CD4-positive, alpha-beta T cell (primary cell): ENCODE results near the gene ACSBG1. TPM values are rescaled to one million over a fixed set of nuclear protein-coding genes. Genes with fewer than 3 reads are reported as not detected.

Source experiments
- ATAC-seq: fragments of 200-7000 bp; cut with Tn5 transposase; one replicate; pipeline ENCODE4 v1.10.0; 2022; ENCODE audit warnings: mild to moderate bottlenecking; ENCODE audit not compliant: poor library complexity
- CTCF ChIA-PET: fragments of 350-600 bp; sonication (Branson Sonifier 250); formaldehyde crosslinking; loops from one replicate; lab custom pipeline; 2021; ENCODE audit warnings: antibody characterized with exemption, inconsistent platforms; lab: Charles Lee
- POLR2A ChIA-PET: fragments of 350-600 bp; sonication (Branson Sonifier 250); formaldehyde crosslinking; loops from one replicate; lab custom pipeline; 2021; ENCODE audit warnings: antibody characterized with exemption, inconsistent platforms; lab: Charles Lee
- DNase-seq, 14 experiments: peaks; one replicate each; pipeline ENCODE4 v3.0.0-alpha.2; 2013 to 2020; ENCODE audit warnings: mixed read lengths in 2 of 14
- H3K27ac ChIP-seq, 2 donors: one replicate each; pipeline versions ENCODE4 v1.5.1 to v1.7.0; 2013; ENCODE audit warnings: low read length in 2 of 2, low read depth in 1 of 2, mild to moderate bottlenecking in 1 of 2
- H3K27me3 ChIP-seq, 2 experiments: 1 replicate in 1 of 2; 2 replicates in 1 of 2; pipeline versions ENCODE4 v1.6.1 to v1.7.0; 2013; ENCODE audit warnings: low read length in 2 of 2, control low read depth in 1 of 2, mild to moderate bottlenecking in 1 of 2, moderate library complexity in 1 of 2; ENCODE audit not compliant: insufficient read depth in 2 of 2, control insufficient read depth in 1 of 2
- H3K36me3 ChIP-seq: one replicate; pipeline ENCODE4 v1.6.1; 2013; ENCODE audit warnings: low read length, control low read depth; ENCODE audit not compliant: insufficient read depth
- H3K4me1 ChIP-seq: one replicate; pipeline ENCODE4 v1.6.1; 2013; ENCODE audit warnings: low read length, control low read depth; ENCODE audit not compliant: insufficient read depth
- H3K4me3 ChIP-seq: one replicate; pipeline ENCODE4 v1.5.1; 2013; ENCODE audit warnings: mild to moderate bottlenecking, low read length, moderate library complexity
- H3K9me3 ChIP-seq, 2 experiments: 1 replicate in 1 of 2; 2 replicates in 1 of 2; pipeline versions ENCODE4 v1.6.1 to v1.7.0; 2013; ENCODE audit warnings: low read length in 2 of 2, mild to moderate bottlenecking in 2 of 2, control low read depth in 1 of 2, moderate library complexity in 1 of 2; ENCODE audit not compliant: control insufficient read depth in 1 of 2, insufficient read depth in 1 of 2
- H3K27ac Mint-ChIP-seq: one replicate; pipeline ENCODE4 v1.8.0; 2020; ENCODE audit warnings: mixed read lengths
- H3K27me3 Mint-ChIP-seq: one replicate; pipeline ENCODE4 v1.8.0; 2021; ENCODE audit warnings: mixed read lengths
- H3K36me3 Mint-ChIP-seq: one replicate; pipeline ENCODE4 v1.8.0; 2021; ENCODE audit warnings: low read depth, mixed read lengths
- H3K4me1 Mint-ChIP-seq: one replicate; pipeline ENCODE4 v1.8.0; 2021; ENCODE audit warnings: low read depth, mixed read lengths
- H3K4me3 Mint-ChIP-seq: one replicate; pipeline ENCODE4 v1.8.0; 2020; ENCODE audit warnings: mild to moderate bottlenecking, mixed read lengths
- H3K9me3 Mint-ChIP-seq: one replicate; pipeline ENCODE4 v1.8.0; 2020; ENCODE audit warnings: mixed read lengths
- CTCF ChIP-seq: fragments of 200-600 bp; IDR thresholded peaks from one replicate; pipeline ENCODE4 v1.8.0; 2022; ENCODE audit warnings: antibody characterized with exemption, mild to moderate bottlenecking
- intact Hi-C, 2 experiments: fragments of 100-400 bp; cut with DNase I in 1 of 2; cut with micrococcal nuclease in 1 of 2; formaldehyde crosslinking; loops; one replicate each; pipeline versions ENCODE4 v1.15.1 to v1.9.0; 2023 to 2025; cut with DNase I, micrococcal nuclease
- total RNA-seq, 174 experiments: library from RNA in 2 of 174; stranded (reverse) in 2 of 174; gene quantifications; one replicate each; pipeline ENCODE4 v1.2.3 and lab custom pipeline; 2021 to 2026

Gene ACSBG1
- total RNA-seq, 2 experiments from 2014 or later: 0.05 to 0.22 TPM

- ATAC-seq: no peak
- H3K27ac ChIP-seq: peak overlapping the region; percentile 25 to 58
- Mint-ChIP-seq H3K4me3 (peak overlapping the region; percentile 75), H3K27me3 (no peaks in the 10 kb centered on the region), H3K36me3 (no peaks in the 10 kb centered on the region), H3K9me3 (no peaks in the 10 kb centered on the region), H3K27ac (peak overlapping the region; percentile 94), H3K4me1 (peaks cover 33% of the 10 kb centered on the region)
- H3K36me3 ChIP-seq: no peaks in the 10 kb centered on the region
- CTCF ChIA-PET: no interaction called here
- intact Hi-C loops: loop anchor here in 1 of 2 experiments (5.0 kb wide), 1 partner anchor 173 kb away; the partner anchor contains the start of gene IREB2
- peak overlapping the region; percentile 70 for H3K4me3 ChIP-seq
- H3K27me3 ChIP-seq: no peaks in the 10 kb centered on the region
- peaks cover 27% of the 10 kb centered on the region for H3K4me1 ChIP-seq
- POLR2A ChIA-PET: interaction anchor here (0.9 to 3.7 kb wide), 7 partner anchors 35 to 610 kb away, joined by 3 to 63 read pairs (median 14); partner anchors contain the start of genes CIB2, IREB2, MORF4L1 and PSMA4
- no peak for TF ChIP-seq CTCF
- peak in 1 of 14 experiments; percentile 40 for DNase-seq
- H3K9me3 ChIP-seq: no peaks in the 10 kb centered on the region
Measured at GRCh38 chr15:78263907-78264303, 29.5 kb upstream of the ACSBG1 start.

- H3K4me1 ChIP-seq: peaks cover 27% of the 10 kb centered on the region
- no peak overlapping the region for H3K4me3 ChIP-seq
- H3K27ac ChIP-seq: no peak overlapping the region
- peak in 2 of 14 experiments; percentile 13 to 32 for DNase-seq
- no peaks in the 10 kb centered on the region for H3K36me3 Mint-ChIP-seq
- H3K27me3 Mint-ChIP-seq: no peaks in the 10 kb centered on the region
- no peaks in the 10 kb centered on the region for H3K9me3 Mint-ChIP-seq
- no peaks in the 10 kb centered on the region for H3K36me3 ChIP-seq
- peaks cover 29% of the 10 kb centered on the region for H3K4me1 Mint-ChIP-seq
- peak overlapping the region; percentile 75 for H3K4me3 Mint-ChIP-seq
- no peak for ATAC-seq
- peak overlapping the region; percentile 94 for H3K27ac Mint-ChIP-seq
- TF ChIP-seq CTCF: no peak
- H3K27me3 ChIP-seq: no peaks in the 10 kb centered on the region
- ChIA-PET POLR2A (interaction anchor here (0.6 to 3.7 kb wide), 5 partner anchors 36 to 277 kb away, joined by 3 to 63 read pairs (median 15); partner anchors contain the start of genes IREB2, PSMA4 and SKIC8), CTCF (no interaction called here)
- intact Hi-C loops: loop anchor here in 1 of 2 experiments (5.0 kb wide), 1 partner anchor 174 kb away; the partner anchor contains the start of gene IREB2
- no peaks in the 10 kb centered on the region for H3K9me3 ChIP-seq
Measured at GRCh38 chr15:78263351-78263781, 29.0 kb upstream of the ACSBG1 start.

- Mint-ChIP-seq H3K27me3 (no peaks in the 10 kb centered on the region), H3K36me3 (no peaks in the 10 kb centered on the region), H3K27ac (no peak overlapping the region), H3K4me1 (peaks cover 14% of the 10 kb centered on the region), H3K9me3 (no peaks in the 10 kb centered on the region), H3K4me3 (peak overlapping the region; percentile 2)
- CTCF ChIA-PET: interaction anchor here (0.7 to 1.1 kb wide), 2 partner anchors 11 to 21 kb away, joined by 3 read pairs; no protein-coding TSS in a partner anchor
- DNase-seq (no peak), ATAC-seq (no peak)
- Histone ChIP-seq H3K4me3 (no peak overlapping the region), H3K36me3 (no peaks in the 10 kb centered on the region), H3K27me3 (no peaks in the 10 kb centered on the region), H3K9me3 (no peaks in the 10 kb centered on the region), H3K27ac (no peak overlapping the region), H3K4me1 (peaks cover 19% of the 10 kb centered on the region)
- intact Hi-C loops: loop anchor here in 1 of 2 experiments (5.0 kb wide), 1 partner anchor 176 kb away; the partner anchor contains the start of gene IREB2
- TF ChIP-seq CTCF: no peak
- POLR2A ChIA-PET: interaction anchor here (1.1 to 1.7 kb wide), 2 partner anchors 112 to 177 kb away, joined by 3 to 4 read pairs; partner anchors contain the start of gene IREB2
Measured at GRCh38 chr15:78261062-78261461, 26.7 kb upstream of the ACSBG1 start.
